K562 (cell line): ENCODE data around the gene MEF2B. TPM values are rescaled to one million over a fixed set of nuclear protein-coding genes. Genes with fewer than 3 reads are reported as not detected.

ENCODE experiments used
- ATAC-seq: fragments of 200-7000 bp; cut with Tn5 transposase; 3 replicates; pipeline ENCODE4 v1.9.1; 2020; ENCODE audit warnings: moderate library complexity
- BruUV-seq: library from RNA; stranded (reverse); fragments of 400-500 nt; replicated peaks from 2 replicates; lab custom pipeline; 2021; lab: Mats Ljungman, UMichigan
- CTCF ChIA-PET: fragments of 300-600 bp; formaldehyde crosslinking; extraction: SDS; loops from one replicate; lab custom pipeline; 2021; ENCODE audit warnings: low intra/inter-chr PET ratio; lab: Yijun Ruan, JAX
- POLR2A ChIA-PET: fragments of 300-600, 350-650 bp; sonication (Branson Sonifier 250); formaldehyde crosslinking; extraction: SDS; loops from one replicate; lab custom pipeline; 2021; ENCODE audit warnings: antibody characterized with exemption, inconsistent platforms; lab: Yijun Ruan, JAX
- DNase-seq, 4 experiments: peaks; one replicate each; pipeline versions ENCODE4 v3.0.0 to v3.0.0-alpha.2; 2011 to 2018; ENCODE audit warnings: low spot score in 3 of 4, mixed read lengths in 3 of 4; ENCODE audit errors: extremely low read depth in 1 of 4
- FAIRE-seq: peaks from 2 replicates; lab custom pipeline; 2011; peaks lifted over from hg19 to GRCh38; lab: Jason Lieb, UNC
- H2AFZ ChIP-seq: 2 replicates; pipeline ENCODE4 v1.6.0; 2011; ENCODE audit warnings: low read depth, low read length, control low read depth, inconsistent platforms
- H3K27ac ChIP-seq: fragments of 200-600 bp; 3 replicates; pipeline ENCODE4 v1.8.0; 2011; ENCODE audit warnings: low read depth, mild to moderate bottlenecking, control low read depth, inconsistent platforms, low read length, moderate library complexity, mixed read lengths; ENCODE audit errors: extremely low read depth
- H3K27me3 ChIP-seq, 2 experiments: fragments of 300-600 bp in 1 of 2; 2 replicates in 1 of 2; 3 replicates in 1 of 2; pipeline versions ENCODE4 v1.6.0 to v1.8.0; 2011; ENCODE audit warnings: inconsistent platforms in 2 of 2, low read length in 2 of 2, mild to moderate bottlenecking in 1 of 2, mixed read lengths in 1 of 2, moderate library complexity in 1 of 2; ENCODE audit not compliant: control insufficient read depth in 2 of 2, insufficient read depth in 2 of 2
- H3K36me3 ChIP-seq: fragments of 300-600 bp; 3 replicates; pipeline ENCODE4 v1.8.0; 2011; ENCODE audit warnings: mild to moderate bottlenecking, low read length, inconsistent platforms; ENCODE audit not compliant: control insufficient read depth, insufficient read depth
- H3K4me1 ChIP-seq, 2 experiments: fragments of 200-600 bp in 1 of 2; replicated peaks in 1 of 2; 2 replicates in 1 of 2; 3 replicates in 1 of 2; pipeline versions ENCODE4 v1.5.1 to v1.8.0; 2011; ENCODE audit warnings: inconsistent platforms in 2 of 2, low read length in 2 of 2, mild to moderate bottlenecking in 1 of 2, mixed read lengths in 1 of 2, moderate library complexity in 1 of 2; ENCODE audit not compliant: control insufficient read depth in 2 of 2, insufficient read depth in 2 of 2
- H3K4me2 ChIP-seq: 2 replicates; pipeline ENCODE4 v1.6.1; 2011; ENCODE audit warnings: low read length, control low read depth, inconsistent platforms, mixed read lengths; ENCODE audit not compliant: insufficient read depth
- H3K4me3 ChIP-seq: fragments of 200-600 bp; sonication (generic), shearing (Covaris generic); 2 replicates; pipeline ENCODE4 v1.5.1; 2016; ENCODE audit warnings: control low read depth, inconsistent platforms
- H3K79me2 ChIP-seq: fragments of 200-600 bp; 3 replicates; pipeline ENCODE4 v1.8.0; 2011; ENCODE audit warnings: low read length, inconsistent platforms; ENCODE audit not compliant: control insufficient read depth, insufficient read depth
- H3K9ac ChIP-seq, 2 experiments: 2 replicates each; pipeline versions ENCODE4 v1.6.0 to v1.6.1; 2011; ENCODE audit warnings: low read depth in 2 of 2, low read length in 2 of 2, control low read depth in 1 of 2, inconsistent platforms in 1 of 2, mild to moderate bottlenecking in 1 of 2, mixed read lengths in 1 of 2; ENCODE audit not compliant: insufficient read depth in 1 of 2
- H3K9me1 ChIP-seq: one replicate; pipeline ENCODE4 v1.6.0; 2011; ENCODE audit warnings: inconsistent platforms, mild to moderate bottlenecking, low read length, moderate library complexity; ENCODE audit not compliant: control insufficient read depth, insufficient read depth
- H3K9me3 ChIP-seq: replicated peaks from 2 replicates; pipeline ENCODE4 v1.5.1; 2011; ENCODE audit warnings: low read depth, low read length, inconsistent platforms; ENCODE audit not compliant: control insufficient read depth, insufficient read depth
- H4K20me1 ChIP-seq: replicated peaks from 2 replicates; pipeline ENCODE4 v1.6.1; 2011; ENCODE audit warnings: low read length, inconsistent platforms, mixed read lengths; ENCODE audit not compliant: control insufficient read depth, insufficient read depth
- CBFA2T2 ChIP-seq: fragments of 450-650 bp; conservative IDR thresholded peaks from 2 replicates; pipeline ENCODE4 v1.6.1; 2017; ENCODE audit warnings: mild to moderate bottlenecking
- MAX ChIP-seq: sonication (generic); formaldehyde crosslinking; IDR thresholded peaks from 2 replicates; pipeline ENCODE4 v1.9.0; 2022; ENCODE audit warnings: mild to moderate bottlenecking, missing genetic modification reagents
- NFRKB ChIP-seq: fragments of 450-650 bp; IDR thresholded peaks from 2 replicates; pipeline ENCODE4 v1.6.1; 2016; ENCODE audit warnings: low read depth
- RAD51 ChIP-seq: fragments of 450-650 bp; IDR thresholded peaks from 2 replicates; pipeline ENCODE4 v1.7.1; 2016; ENCODE audit warnings: low read depth, mild to moderate bottlenecking, borderline replicate concordance
- REST ChIP-seq, 2 experiments: fragments of 450-650 bp; formaldehyde crosslinking in 1 of 2; IDR thresholded peaks; 2 replicates each; pipeline versions ENCODE4 v1.4.0 to v1.6.1; 2014 to 2020; ENCODE audit warnings: mild to moderate bottlenecking in 2 of 2, borderline replicate concordance in 1 of 2, low read depth in 1 of 2
- USF1 ChIP-seq: sonication (generic); formaldehyde crosslinking; IDR thresholded peaks from 2 replicates; pipeline ENCODE4 v1.9.0; 2022; ENCODE audit warnings: mild to moderate bottlenecking, missing genetic modification reagents
- USF2 ChIP-seq: sonication (generic); formaldehyde crosslinking; IDR thresholded peaks from 2 replicates; pipeline ENCODE4 v1.5.0; 2020; ENCODE audit warnings: missing genetic modification reagents
- ZNF124 ChIP-seq: sonication (generic); formaldehyde crosslinking; IDR thresholded peaks from 2 replicates; pipeline ENCODE4 v1.8.1; 2022; ENCODE audit warnings: missing genetic modification reagents
- WGBS: fragments of 100-300 bp; shearing (Covaris generic); methylation state at CpG from one replicate; pipeline ENCODE4 v1.1.6; 2016; ENCODE audit warnings: low coverage, mixed read lengths; ENCODE audit not compliant: insufficient coverage; ENCODE audit errors: missing lambda C conversion rate; 5-methylcytosine and 5-hydroxymethylcytosine counted together
- in situ Hi-C: fragments of 300-500 bp; cut with MboI; formaldehyde crosslinking; loops from 4 replicates; pipeline ENCODE4 v1.15.0; 2018; ENCODE audit warnings: inconsistent platforms, mixed read lengths
- intact Hi-C: fragments of 100-400 bp; cut with micrococcal nuclease; formaldehyde crosslinking; loops from 2 replicates; pipeline ENCODE4 v1.14.2; 2022
- polyA plus RNA-seq, 8 experiments: library from polyadenylated mRNA; depleted of rRNA in 4 of 8; stranded (reverse) in 5 of 8; unstranded in 3 of 8; fragments of >200 nt; fragmentation: Nextera tagmentation in 2 of 8; fragmentation: Illumina TruSeq in 1 of 8; extraction: Ambion mirVana in 2 of 8; extraction: Trizol in 1 of 8; gene quantifications; 2 replicates each; pipeline versions ENCODE4 v1.2.1 to v1.2.3, GENCODE V29; 2011 to 2014; ENCODE audit warnings: inconsistent platforms in 1 of 8, missing spikeins in 1 of 8
- total RNA-seq, 7 experiments: library from RNA; depleted of rRNA in 6 of 7; stranded (reverse); fragments of >200 nt in 6 of 7; fragmentation: Illumina TruSeq in 2 of 7; extraction: Trizol in 2 of 7; gene quantifications; 2 replicates each; pipeline versions ENCODE4 v1.2.1 to v1.2.3, GENCODE V29; 2011 to 2021; ENCODE audit warnings: low replicate concordance in 1 of 7

MEF2B gene
- total and polyA plus RNA-seq, 9 of the 15 experiments (the other 6 are each of a cell fraction or from before 2014, with no cell fraction given): 0.14 to 1.9 (median 0.71) TPM; not detected in 3

GRCh38 chr19:19176950-19177349 is 6.9 kb upstream of the MEF2B start:
- TF ChIP-seq RAD51 (peak; percentile 81), USF2 (CRISPR knock-in tag) (peak; percentile 83), MAX (CRISPR knock-in tag) (0 out of 2 replicates have a peak, but pooled peaks have one; percentile 17), NFRKB (no peak), USF1 (peak; percentile 90), ZNF124 (CRISPR knock-in tag) (no peak), REST (IDR thresholded peaks at IDR 0.05; ENCODE audit: borderline replicate concordance) (0 out of 2 replicates have a peak, but pooled peaks have one; percentile 12), REST (CRISPR knock-in tag; IDR thresholded peaks at IDR 0.05; ENCODE audit: low read depth) (no peak), CBFA2T2 (peak; percentile 31; the same call in 1 of the 2 replicates)
- no TSS peak for BruUV-seq
- ChIA-PET CTCF (interaction anchor here (1.0 kb wide), 1 partner anchor 48 kb away, joined by 3 read pairs; no protein-coding TSS in a partner anchor), POLR2A (no interaction called here)
- in situ Hi-C loops (no loop called here), intact Hi-C loops (no loop called here)
- Histone ChIP-seq H3K9ac (0 out of 4 replicates have a peak overlapping the region, but pooled peaks of 1 of the 2 experiments have one; percentile 10), H3K4me2 (no peak overlapping the region), H3K4me3 (no peak overlapping the region), H3K9me3 (no peaks in the 10 kb centered on the region), H3K9me1 (peaks cover 9% of the 10 kb centered on the region), H3K79me2 (no peaks in the 10 kb centered on the region), H3K36me3 (peaks cover 25% of the 10 kb centered on the region; the same call in 1 of the 3 replicates), H3K27me3 (no peaks in the 10 kb centered on the region), H3K4me1 (peaks cover 23 to 37% of the 10 kb centered on the region in 2 experiments), H2AFZ (no peak overlapping the region), H3K27ac (no peak overlapping the region), H4K20me1 (no peaks in the 10 kb centered on the region)
- ATAC-seq: no peak
- DNase-seq: peak; percentile 25 to 61 (median 54)
- no peak for FAIRE-seq
- 67% methylated on average over 8 of the region's 8 CpGs for WGBS
